Activated T-helper 1 cell treated with anti-CD3 and anti-CD28 coated beads, Interleukin-12 subunit alpha, Interleukin-12 subunit beta, Interleukin-2, Interleukin-4 antibody, amounts not matched to agents 30 ng/mL and 10 ng/mL and 1 ng/mL, durations not matched to agents 14 hours and 24 hours and 36 hours (primary cell): ENCODE data around the gene MYOC. TPM values are rescaled to one million over a fixed set of nuclear protein-coding genes. Genes with fewer than 3 reads are reported as not detected.
A peak's percentile ranks its signal among the peaks of the same experiment; 100 is the strongest.
"Not testable (repeated sequence)": the region's sequence is repeated elsewhere in the genome, so short reads cannot be mapped to it uniquely, and the experiment has no call there.

Experiments used
- DNase-seq: peaks from one replicate; pipeline ENCODE4 v3.0.0; 2021; ENCODE audit warnings: low spot score
- H3K27ac Mint-ChIP-seq: one replicate; pipeline ENCODE4 v1.8.0; 2021; ENCODE audit warnings: mild to moderate bottlenecking, mixed read lengths
- H3K27me3 Mint-ChIP-seq: one replicate; pipeline ENCODE4 v1.8.0; 2022; ENCODE audit warnings: mild to moderate bottlenecking, moderate library complexity, mixed read lengths; ENCODE audit not compliant: insufficient read depth
- H3K36me3 Mint-ChIP-seq: one replicate; pipeline ENCODE4 v1.8.0; 2021; ENCODE audit warnings: low read depth, mixed read lengths
- H3K4me1 Mint-ChIP-seq: one replicate; pipeline ENCODE4 v1.8.0; 2021; ENCODE audit warnings: low read depth, mixed read lengths
- H3K4me3 Mint-ChIP-seq: one replicate; pipeline ENCODE4 v1.8.0; 2021; ENCODE audit warnings: mild to moderate bottlenecking, moderate library complexity, mixed read lengths
- H3K9me3 Mint-ChIP-seq: one replicate; pipeline ENCODE4 v1.8.0; 2021; ENCODE audit warnings: mixed read lengths
- intact Hi-C: fragments of 100-400 bp; cut with micrococcal nuclease; formaldehyde crosslinking; loops from one replicate; pipeline ENCODE4 v1.15.1; 2024
- total RNA-seq: library from RNA; stranded (reverse); gene quantifications from 2 replicates; pipeline ENCODE4 v1.2.3, GENCODE V29; 2022

Gene MYOC
- total RNA-seq, 1 donor from 2014 or later: not detected

DNA sequence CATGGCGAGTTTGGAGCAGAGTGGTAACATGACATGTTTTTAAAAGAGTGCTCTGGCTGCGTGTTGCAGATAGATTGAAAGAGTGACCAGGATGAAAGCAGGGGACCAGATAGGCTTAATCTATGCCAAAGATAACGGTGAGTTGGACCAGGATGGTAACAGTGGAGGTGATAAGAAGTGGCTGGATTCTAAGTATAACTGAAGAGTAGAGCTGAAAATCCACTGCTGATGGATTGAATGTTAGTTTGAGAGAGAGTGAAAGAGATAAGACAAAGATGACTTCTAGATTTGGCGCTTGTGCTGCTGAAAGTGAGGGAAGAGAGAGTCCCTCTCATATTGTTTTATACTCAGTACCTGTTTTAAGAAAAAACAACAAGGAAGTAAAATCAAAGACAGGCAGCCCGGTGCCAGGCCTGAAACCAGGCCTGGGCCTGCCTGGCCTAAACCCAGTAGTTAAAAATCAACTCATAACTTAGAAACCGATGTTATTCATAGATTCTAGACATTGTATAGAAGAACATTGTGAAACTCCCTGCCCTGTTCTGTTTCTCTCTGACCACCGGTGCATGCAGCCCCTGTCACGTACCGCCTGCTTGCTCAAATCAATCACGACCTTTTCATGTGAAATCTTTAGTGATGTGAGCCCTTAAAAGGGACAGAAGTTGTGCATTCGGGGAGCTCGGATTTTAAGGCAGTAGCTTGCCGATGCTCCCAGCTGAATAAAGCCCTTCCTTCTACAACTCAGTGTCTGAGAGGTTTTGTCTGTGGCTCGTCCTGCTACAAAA is 37.2 kb downstream of the MYOC start:
- H3K27ac Mint-ChIP-seq, H3K36me3 Mint-ChIP-seq, H3K4me3 Mint-ChIP-seq, H3K27me3 Mint-ChIP-seq, intact Hi-C loops, H3K9me3 Mint-ChIP-seq, DNase-seq, H3K4me1 Mint-ChIP-seq: not testable (repeated sequence)

- H3K27ac Mint-ChIP-seq: no peak overlapping the region
These were observed 39.2 kb downstream of the MYOC start for GRCh38 chr1:171613282-171613681.

DNA sequence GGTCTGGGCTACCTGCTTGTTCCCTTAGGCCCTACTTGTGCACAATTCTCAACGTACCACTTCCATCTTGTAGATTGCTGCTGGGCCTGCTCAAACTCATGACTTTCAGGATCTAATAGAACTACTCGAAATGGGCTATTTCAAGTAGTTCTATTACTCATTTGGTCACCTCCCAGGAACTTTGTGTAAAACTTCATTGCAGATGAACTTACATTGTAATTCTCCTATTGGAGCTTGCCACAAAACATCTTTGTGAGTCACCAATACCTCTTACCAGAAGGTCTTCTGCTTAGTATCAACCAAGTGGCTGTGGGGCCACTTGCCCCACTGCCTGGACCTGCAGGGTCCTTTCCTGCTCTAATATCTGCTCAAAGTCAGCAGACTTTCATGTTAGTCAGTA is 41.2 kb downstream of the MYOC start:
- no peak overlapping the region for H3K4me3 Mint-ChIP-seq
- no peak overlapping the region for H3K27ac Mint-ChIP-seq
- H3K36me3 Mint-ChIP-seq: no peaks in the 10 kb centered on the region
- DNase-seq: no peak
- no peaks in the 10 kb centered on the region for H3K27me3 Mint-ChIP-seq
- intact Hi-C loops: no loop called here
- H3K4me1 Mint-ChIP-seq: no peaks in the 10 kb centered on the region
- no peaks in the 10 kb centered on the region for H3K9me3 Mint-ChIP-seq

More at GRCh38 chr1:171613282-171613681, 39.2 kb downstream of the MYOC start:
- Mint-ChIP-seq H3K36me3 (no peaks in the 10 kb centered on the region), H3K4me3 (no peak overlapping the region), H3K27me3 (no peaks in the 10 kb centered on the region), H3K9me3 (no peaks in the 10 kb centered on the region), H3K4me1 (no peaks in the 10 kb centered on the region)
- DNase-seq: no peak
- intact Hi-C loops: no loop called here

DNA sequence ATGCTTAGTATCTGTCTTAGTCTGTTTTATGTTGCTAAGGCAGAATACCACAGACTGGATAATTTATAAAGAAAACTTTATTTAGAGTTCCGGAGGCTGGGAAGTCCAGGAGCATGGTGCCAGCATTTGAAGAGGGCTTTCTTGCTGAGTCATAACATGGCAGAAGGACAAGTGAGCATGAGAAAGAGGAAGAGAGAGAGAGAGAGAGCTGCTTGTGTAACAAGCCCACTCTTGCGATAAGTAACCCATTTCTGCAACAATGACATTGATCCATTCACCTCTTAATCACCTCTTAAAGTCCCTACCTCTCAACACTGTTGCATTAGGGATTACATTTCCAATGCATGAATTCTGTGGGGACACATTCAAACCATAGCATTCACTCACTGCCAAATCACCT is 42.1 kb downstream of the MYOC start:
- no peak overlapping the region for H3K27ac Mint-ChIP-seq
- intact Hi-C loops: no loop called here
- no peak for DNase-seq
- H3K4me3 Mint-ChIP-seq: no peak overlapping the region
- H3K27me3 Mint-ChIP-seq: no peaks in the 10 kb centered on the region
- no peaks in the 10 kb centered on the region for H3K36me3 Mint-ChIP-seq
- H3K4me1 Mint-ChIP-seq: no peaks in the 10 kb centered on the region
- no peaks in the 10 kb centered on the region for H3K9me3 Mint-ChIP-seq

- H3K4me1 Mint-ChIP-seq: no peaks in the 10 kb centered on the region
- no peak overlapping the region for H3K27ac Mint-ChIP-seq
- no peaks in the 10 kb centered on the region for H3K36me3 Mint-ChIP-seq
- no peak for DNase-seq
- intact Hi-C loops: no loop called here
- H3K4me3 Mint-ChIP-seq: no peak overlapping the region
- no peaks in the 10 kb centered on the region for H3K9me3 Mint-ChIP-seq
- H3K27me3 Mint-ChIP-seq: no peaks in the 10 kb centered on the region
These were observed 46.0 kb downstream of the MYOC start for GRCh38 chr1:171606402-171606941.

- H3K36me3 Mint-ChIP-seq, H3K4me1 Mint-ChIP-seq, H3K27me3 Mint-ChIP-seq, H3K27ac Mint-ChIP-seq, H3K4me3 Mint-ChIP-seq, H3K9me3 Mint-ChIP-seq, intact Hi-C loops, DNase-seq: not testable (repeated sequence)
These were observed 49.4 kb downstream of the MYOC start for GRCh38 chr1:171603042-171603441.

DNA sequence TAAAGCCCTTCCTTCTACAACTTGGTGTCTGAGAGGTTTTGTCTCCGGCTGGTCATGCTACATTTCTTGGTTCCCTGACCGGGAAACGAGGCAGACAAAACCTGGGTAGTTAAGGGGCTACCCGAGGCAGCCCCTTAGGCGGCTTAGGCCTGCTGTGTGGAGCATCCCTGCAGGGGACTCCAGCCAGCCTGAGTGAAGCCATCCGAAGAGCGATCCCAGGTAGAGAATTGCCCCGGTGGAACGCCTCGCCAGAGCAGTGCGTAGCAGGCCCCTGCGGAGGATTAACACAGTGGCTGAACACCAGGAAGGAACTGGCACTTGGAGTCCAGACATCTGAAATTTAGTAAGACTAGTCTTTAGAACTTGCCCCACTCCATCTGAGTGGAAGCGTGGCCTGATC is 51.6 kb downstream of the MYOC start:
- Mint-ChIP-seq H3K4me3 (no peak overlapping the region), H3K4me1 (no peaks in the 10 kb centered on the region), H3K27me3 (no peaks in the 10 kb centered on the region), H3K36me3 (peaks cover 4% of the 10 kb centered on the region), H3K27ac (no peak overlapping the region), H3K9me3 (no peaks in the 10 kb centered on the region)
- intact Hi-C loops: no loop called here
- no peak for DNase-seq

DNA sequence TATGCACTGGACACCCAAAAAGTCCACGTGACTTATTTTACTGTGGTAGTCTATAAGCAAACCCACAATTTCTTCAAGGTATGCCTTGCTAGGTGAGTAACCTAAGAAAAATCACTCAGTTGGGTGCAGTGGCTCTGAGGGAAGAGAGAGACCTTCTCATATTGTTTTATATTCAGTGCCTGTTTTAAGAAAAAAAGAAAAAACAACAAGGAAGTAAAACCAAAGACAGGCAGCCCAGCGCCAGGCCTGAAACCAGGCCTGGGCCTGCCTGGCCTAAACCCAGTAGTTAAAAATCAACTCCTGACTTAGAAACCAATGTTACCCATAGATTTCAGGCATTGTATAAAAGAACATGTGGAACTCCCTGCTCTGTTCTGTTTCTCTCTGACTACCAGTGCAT is 52.2 kb downstream of the MYOC start:
- H3K4me3 Mint-ChIP-seq, H3K36me3 Mint-ChIP-seq, DNase-seq, intact Hi-C loops, H3K9me3 Mint-ChIP-seq, H3K4me1 Mint-ChIP-seq, H3K27me3 Mint-ChIP-seq, H3K27ac Mint-ChIP-seq: not testable (repeated sequence)

DNA sequence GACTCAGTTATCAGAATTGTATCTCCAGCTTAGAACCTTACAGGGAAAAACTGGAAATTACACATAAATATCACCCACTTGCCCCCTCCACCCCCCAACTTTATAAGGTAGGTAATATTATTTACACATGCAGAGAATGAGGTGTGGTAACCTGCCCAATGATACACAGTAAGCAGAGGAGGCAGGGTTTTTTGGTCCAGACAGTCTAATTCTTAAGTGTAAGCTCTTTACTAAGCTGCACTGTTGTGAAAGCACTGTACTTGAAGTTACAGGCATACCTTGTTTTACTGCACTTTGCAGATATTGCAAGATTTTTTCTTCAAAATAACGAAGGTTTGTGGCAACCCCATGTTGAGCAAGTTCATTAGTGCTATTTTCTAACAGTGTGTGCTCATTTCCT is 55.3 kb downstream of the MYOC start:
- Mint-ChIP-seq H3K27ac (no peak overlapping the region), H3K36me3 (peaks cover 16% of the 10 kb centered on the region), H3K9me3 (no peaks in the 10 kb centered on the region), H3K27me3 (no peaks in the 10 kb centered on the region), H3K4me3 (no peak overlapping the region), H3K4me1 (peaks cover 3% of the 10 kb centered on the region)
- intact Hi-C loops: no loop called here
- DNase-seq: no peak

GRCh38 chr1:171596705-171597104 is 55.8 kb downstream of the MYOC start:
- H3K4me3 Mint-ChIP-seq: no peak overlapping the region
- no peaks in the 10 kb centered on the region for H3K27me3 Mint-ChIP-seq
- intact Hi-C loops: no loop called here
- peaks cover 4% of the 10 kb centered on the region for H3K4me1 Mint-ChIP-seq
- no peaks in the 10 kb centered on the region for H3K9me3 Mint-ChIP-seq
- no peak overlapping the region for H3K27ac Mint-ChIP-seq
- H3K36me3 Mint-ChIP-seq: peaks cover 19% of the 10 kb centered on the region
- DNase-seq: no peak

- DNase-seq: no peak
- Mint-ChIP-seq H3K27me3 (no peaks in the 10 kb centered on the region), H3K9me3 (no peaks in the 10 kb centered on the region), H3K27ac (no peak overlapping the region), H3K4me1 (peaks cover 4% of the 10 kb centered on the region), H3K4me3 (no peak overlapping the region), H3K36me3 (peaks cover 20% of the 10 kb centered on the region)
- intact Hi-C loops: no loop called here
These were observed 56.4 kb downstream of the MYOC start for GRCh38 chr1:171596119-171596518.

- Mint-ChIP-seq H3K4me3 (no peak overlapping the region), H3K36me3 (peaks cover 26% of the 10 kb centered on the region), H3K27me3 (no peaks in the 10 kb centered on the region), H3K9me3 (no peaks in the 10 kb centered on the region), H3K4me1 (peaks cover 5% of the 10 kb centered on the region), H3K27ac (no peak overlapping the region)
- no peak for DNase-seq
- intact Hi-C loops: no loop called here
These were observed 57.2 kb downstream of the MYOC start for GRCh38 chr1:171595324-171595723.

DNA sequence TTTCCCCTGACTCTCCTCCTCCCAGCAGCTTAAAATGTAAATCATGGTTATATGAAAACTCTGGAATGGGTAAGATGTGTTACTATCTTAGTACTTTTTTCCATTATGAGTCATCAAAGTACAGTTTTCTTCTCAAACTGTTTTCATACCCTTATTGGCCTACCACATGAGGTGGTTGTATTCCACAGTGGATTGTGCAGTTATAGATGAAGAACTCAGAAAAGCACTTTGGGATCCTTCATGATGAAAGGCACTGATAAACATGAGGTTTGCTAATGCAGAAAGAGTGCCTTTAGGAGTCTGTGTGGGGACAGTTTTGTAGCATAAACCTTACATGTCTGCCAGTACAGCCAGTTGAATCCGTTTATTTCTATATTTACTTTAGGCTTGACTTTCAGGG is 62.5 kb downstream of the MYOC start:
- H3K27me3 Mint-ChIP-seq: no peaks in the 10 kb centered on the region
- peak overlapping the region; percentile 27 for H3K27ac Mint-ChIP-seq
- peaks cover 27% of the 10 kb centered on the region for H3K4me1 Mint-ChIP-seq
- peaks cover 49% of the 10 kb centered on the region for H3K36me3 Mint-ChIP-seq
- DNase-seq: no peak
- H3K4me3 Mint-ChIP-seq: no peak overlapping the region
- no peaks in the 10 kb centered on the region for H3K9me3 Mint-ChIP-seq
- intact Hi-C loops: no loop called here
